H1 (cell line): ENCODE data around the gene RPL36A. TPM values are rescaled to one million over a fixed set of nuclear protein-coding genes. Genes with fewer than 3 reads are reported as not detected.

Experiments
- CTCF ChIA-PET: fragments of 300-600 bp; sonication (Branson Sonifier 250); formaldehyde crosslinking; loops from one replicate; lab custom pipeline; 2021; ENCODE audit not compliant: partially characterized antibody; lab: Charles Lee
- POLR2A ChIA-PET: fragments of 300-600 bp; sonication (Branson Sonifier 250); formaldehyde crosslinking; loops from one replicate; lab custom pipeline; 2021; ENCODE audit warnings: inconsistent platforms; ENCODE audit not compliant: partially characterized antibody; lab: Charles Lee
- DNase-seq, 2 experiments: peaks; one replicate each; pipeline versions ENCODE4 v3.0.0 to v3.0.0-alpha.2; 2010 to 2022; ENCODE audit warnings: low spot score in 2 of 2, low read depth in 1 of 2, mixed read lengths in 1 of 2
- FAIRE-seq: peaks from 2 replicates; lab custom pipeline; 2011; peaks lifted over from hg19 to GRCh38; lab: Jason Lieb, UNC
- H2AFZ ChIP-seq: 2 replicates; pipeline ENCODE4 v1.8.1; 2012; ENCODE audit warnings: low read length, inconsistent platforms
- H2AK5ac ChIP-seq: 2 replicates; pipeline ENCODE4 v1.6.1; 2013; ENCODE audit warnings: low read depth, low read length
- H2BK120ac ChIP-seq: replicated peaks from 2 replicates; pipeline ENCODE3; 2013; ENCODE audit warnings: low read depth, low read length, inconsistent platforms
- H2BK12ac ChIP-seq: 2 replicates; pipeline ENCODE4 v1.6.1; 2013; ENCODE audit warnings: low read depth, low read length
- H2BK15ac ChIP-seq: 2 replicates; pipeline ENCODE4 v1.6.1; 2013; ENCODE audit warnings: low read length
- H2BK20ac ChIP-seq: 2 replicates; pipeline ENCODE4 v1.6.1; 2013; ENCODE audit warnings: low read length
- H2BK5ac ChIP-seq: 2 replicates; pipeline ENCODE4 v1.6.1; 2013; ENCODE audit warnings: low read depth, low read length
- H3K14ac ChIP-seq: 2 replicates; pipeline ENCODE4 v1.6.1; 2013; ENCODE audit warnings: inconsistent platforms; ENCODE audit not compliant: insufficient read length
- H3K18ac ChIP-seq: 2 replicates; pipeline ENCODE4 v1.6.1; 2013; ENCODE audit warnings: low read length; ENCODE audit errors: extremely low read depth
- H3K23ac ChIP-seq: 2 replicates; pipeline ENCODE4 v1.6.1; 2013; ENCODE audit warnings: inconsistent platforms; ENCODE audit not compliant: insufficient read length
- H3K23me2 ChIP-seq: 2 replicates; pipeline ENCODE4 v1.6.1; 2013; ENCODE audit warnings: low read depth, low read length
- H3K27ac ChIP-seq: 2 replicates; pipeline ENCODE4 v1.6.1; 2011; ENCODE audit warnings: low read depth, low read length, inconsistent platforms
- H3K27me3 ChIP-seq, 4 experiments: replicated peaks in 1 of 4; 1 replicate in 1 of 4; 2 replicates in 3 of 4; pipeline versions ENCODE4 v1.6.1 to v1.8.1; 2011 to 2013; ENCODE audit warnings: low read length in 3 of 4, mild to moderate bottlenecking in 3 of 4, inconsistent platforms in 2 of 4, mixed read lengths in 2 of 4, moderate library complexity in 1 of 4; ENCODE audit not compliant: control insufficient read depth in 3 of 4, insufficient read depth in 3 of 4; ENCODE audit errors: extremely low read depth in 1 of 4
- H3K36me3 ChIP-seq, 4 experiments: 2 replicates each; pipeline versions ENCODE4 v1.6.1 to v1.8.1; 2011 to 2013; ENCODE audit warnings: mild to moderate bottlenecking in 4 of 4, low read length in 3 of 4, moderate library complexity in 2 of 4, control low read depth in 1 of 4, inconsistent platforms in 1 of 4; ENCODE audit not compliant: insufficient read depth in 4 of 4, control insufficient read depth in 2 of 4
- H3K4ac ChIP-seq: replicated peaks from 2 replicates; pipeline ENCODE3; 2013; ENCODE audit warnings: low read length, low read depth, mixed read lengths, inconsistent platforms; ENCODE audit not compliant: insufficient read length
- H3K4me1 ChIP-seq, 4 experiments: replicated peaks in 1 of 4; 1 replicate in 1 of 4; 2 replicates in 3 of 4; pipeline versions ENCODE4 v1.6.1 to v1.8.1; 2011 to 2013; ENCODE audit warnings: low read length in 3 of 4, inconsistent platforms in 2 of 4, mixed read lengths in 1 of 4; ENCODE audit not compliant: insufficient read depth in 4 of 4, control insufficient read depth in 3 of 4
- H3K4me2 ChIP-seq, 2 experiments: 2 replicates each; pipeline versions ENCODE4 v1.6.1 to v1.8.1; 2011 to 2013; ENCODE audit warnings: low read depth in 2 of 2, low read length in 2 of 2, control low read depth in 1 of 2, inconsistent platforms in 1 of 2, mild to moderate bottlenecking in 1 of 2; ENCODE audit not compliant: insufficient read depth in 1 of 2
- H3K4me3 ChIP-seq, 4 experiments: fragments of 200-600, 300-600 bp in 1 of 4; sonication (generic), shearing (Covaris generic), sonication (Bioruptor Twin) in 1 of 4; 2 replicates each; pipeline versions ENCODE4 v1.5.1 to v1.8.1; 2011 to 2016; ENCODE audit warnings: low read length in 4 of 4, low read depth in 3 of 4, control low read depth in 2 of 4, inconsistent platforms in 2 of 4, mild to moderate bottlenecking in 2 of 4, mixed read lengths in 1 of 4, moderate library complexity in 1 of 4; ENCODE audit not compliant: insufficient read depth in 2 of 4; ENCODE audit errors: extremely low read depth in 1 of 4
- H3K56ac ChIP-seq: replicated peaks from 2 replicates; pipeline ENCODE3; 2013; ENCODE audit warnings: low read depth, mild to moderate bottlenecking, mixed read lengths, low read length, inconsistent platforms; ENCODE audit not compliant: insufficient read length
- H3K79me1 ChIP-seq: 2 replicates; pipeline ENCODE4 v1.6.1; 2013; ENCODE audit warnings: low read depth, low read length, control low read depth
- H3K79me2 ChIP-seq, 2 experiments: 2 replicates each; pipeline versions ENCODE4 v1.6.1 to v1.8.1; 2012 to 2013; ENCODE audit warnings: low read length in 2 of 2, mild to moderate bottlenecking in 2 of 2, inconsistent platforms in 1 of 2; ENCODE audit not compliant: insufficient read depth in 2 of 2, control insufficient read depth in 1 of 2
- H3K9ac ChIP-seq, 4 experiments: replicated peaks in 1 of 4; 1 replicate in 1 of 4; 2 replicates in 3 of 4; pipeline versions ENCODE4 v1.6.1 to v1.8.1; 2011 to 2013; ENCODE audit warnings: low read depth in 3 of 4, low read length in 3 of 4, control low read depth in 2 of 4, mild to moderate bottlenecking in 2 of 4, moderate library complexity in 2 of 4, inconsistent platforms in 1 of 4; ENCODE audit errors: extremely low read depth in 1 of 4
- H3K9me3 ChIP-seq, 2 experiments: 2 replicates each; pipeline versions ENCODE4 v1.6.1 to v1.8.1; 2012 to 2013; ENCODE audit warnings: mild to moderate bottlenecking in 2 of 2, moderate library complexity in 2 of 2, control low read depth in 1 of 2, inconsistent platforms in 1 of 2, low read depth in 1 of 2, low read length in 1 of 2, mixed read lengths in 1 of 2; ENCODE audit not compliant: insufficient read depth in 2 of 2
- H4K20me1 ChIP-seq, 2 experiments: replicated peaks in 1 of 2; 2 replicates each; pipeline versions ENCODE3 to v1.8.1; 2011 to 2013; ENCODE audit warnings: inconsistent platforms in 2 of 2, low read length in 2 of 2, mild to moderate bottlenecking in 1 of 2; ENCODE audit not compliant: insufficient read depth in 2 of 2, control insufficient read depth in 1 of 2
- H4K5ac ChIP-seq: 2 replicates; pipeline ENCODE4 v1.6.1; 2013; ENCODE audit warnings: low read length, low read depth, mixed read lengths, inconsistent platforms; ENCODE audit not compliant: insufficient read length
- H4K8ac ChIP-seq: 2 replicates; pipeline ENCODE4 v1.8.0; 2013; ENCODE audit warnings: mild to moderate bottlenecking, moderate library complexity, low read length, inconsistent platforms; ENCODE audit not compliant: insufficient read depth; ENCODE audit errors: extremely low read depth
- H4K91ac ChIP-seq: replicated peaks from 2 replicates; pipeline ENCODE3; 2013; ENCODE audit warnings: low read length, mixed read lengths, inconsistent platforms; ENCODE audit not compliant: insufficient read length
- BRCA1 ChIP-seq: IDR thresholded peaks from 2 replicates; pipeline ENCODE4 v1.6.1; 2012; ENCODE audit warnings: low read depth, low read length, improper control_type of control experiment
- CBX8 ChIP-seq: fragments of 300-800, 300-1000 bp; sonication (generic); IDR thresholded peaks from 2 replicates; pipeline ENCODE4 v1.7.1; 2016; ENCODE audit warnings: low read depth, low read length, borderline replicate concordance
- CTBP2 ChIP-seq: IDR thresholded peaks from 2 replicates; pipeline ENCODE4 v1.7.0; 2011; ENCODE audit warnings: borderline replicate concordance, mild to moderate bottlenecking, moderate library complexity, mixed read lengths, low read length; ENCODE audit not compliant: insufficient read depth, insufficient read length
- FOSL1 ChIP-seq: IDR thresholded peaks from 2 replicates; pipeline ENCODE4 v1.6.1; 2011; ENCODE audit warnings: mild to moderate bottlenecking, low read depth, low read length, moderate library complexity; ENCODE audit not compliant: insufficient read depth
- GTF2F1 ChIP-seq: IDR thresholded peaks from 2 replicates; pipeline ENCODE4 v1.6.1; 2012; ENCODE audit warnings: low read depth, low read length, improper control_type of control experiment, borderline replicate concordance
- POLR2AphosphoS5 ChIP-seq: IDR thresholded peaks from 2 replicates; pipeline ENCODE4 v1.6.1; 2011; ENCODE audit warnings: low read depth, low read length
- WGBS, 2 experiments: shearing (Covaris generic) in 1 of 2; methylation state at CpG; one replicate each; pipeline versions ENCODE4 v1.1.6 to v1.1.7; 2013 to 2015; ENCODE audit warnings: low lambda C conversion rate in 2 of 2, mixed read lengths in 2 of 2, inconsistent platforms in 1 of 2, low coverage in 1 of 2, missing lambda C conversion rate in 1 of 2; ENCODE audit not compliant: insufficient replicate concordance in 2 of 2, insufficient coverage in 1 of 2, insufficient read length in 1 of 2; ENCODE audit errors: extremely low coverage in 1 of 2, missing lambda C conversion rate in 1 of 2; 5-methylcytosine and 5-hydroxymethylcytosine counted together
- polyA plus RNA-seq, 7 experiments: library from polyadenylated mRNA; depleted of rRNA in 3 of 7; stranded (reverse) in 5 of 7; unstranded in 2 of 7; fragments of >200 nt in 5 of 7; fragments of 200-250 nt in 2 of 7; gene quantifications; 1 replicate in 5 of 7; 2 replicates in 1 of 7; 4 replicates in 1 of 7; pipeline versions ENCODE4 v1.2.1 to v1.2.3, GENCODE V29; 2011 to 2013; ENCODE audit warnings: missing spikeins in 2 of 7, mixed read lengths in 2 of 7
- total RNA-seq: library from RNA; stranded (reverse); fragmentation: NEBNext Ultra II Directional; extraction: Animal tissue kit (Norgen Biotek cat#: 25700); gene quantifications from 2 replicates; pipeline ENCODE4 v1.2.1, GENCODE V29; 2021
- TF ChIP-seq, protein P1 (sequence below): IDR thresholded peaks from 2 replicates; pipeline ENCODE4 v1.6.1; 2011; ENCODE audit warnings: low read depth, mild to moderate bottlenecking, low read length; ENCODE audit not compliant: insufficient read depth
- TF ChIP-seq, protein P2 (sequence below): IDR thresholded peaks from 2 replicates; pipeline ENCODE4 v1.6.1; 2012; ENCODE audit warnings: inconsistent platforms
- TF ChIP-seq, protein P3 (sequence below): IDR thresholded peaks from 2 replicates; pipeline ENCODE4 v1.6.1; 2012; ENCODE audit warnings: inconsistent platforms

The RPL36A gene
- total and polyA plus RNA-seq, 2 of the 8 experiments (the other 6 are each of a cell fraction or from before 2014, with no cell fraction given): 271 to 1,587 TPM

DNA sequence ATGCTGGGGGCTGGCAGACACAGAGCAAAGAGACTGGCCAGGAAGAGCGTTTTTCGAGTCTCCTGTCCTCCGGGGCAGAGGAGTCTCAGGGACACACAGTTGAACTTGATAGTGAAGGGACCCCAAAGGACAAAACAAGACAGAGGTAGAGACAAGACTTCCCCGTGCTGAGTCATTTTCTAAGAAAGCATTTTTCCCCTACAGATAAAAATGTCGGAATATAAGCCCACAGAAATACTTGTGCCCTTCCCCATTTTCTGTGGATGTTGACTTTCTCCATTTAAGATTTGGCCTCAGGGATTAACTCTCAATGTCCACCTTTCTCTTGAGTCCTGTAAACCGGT lies 4.3 kb upstream of the RPL36A start:
- TF ChIP-seq CTBP2 (no peak), POLR2AphosphoS5 (no peak), GTF2F1 (no peak), FOSL1 (no peak), BRCA1 (no peak), CBX8 (no peak)
- TF ChIP-seq, protein P1, sequence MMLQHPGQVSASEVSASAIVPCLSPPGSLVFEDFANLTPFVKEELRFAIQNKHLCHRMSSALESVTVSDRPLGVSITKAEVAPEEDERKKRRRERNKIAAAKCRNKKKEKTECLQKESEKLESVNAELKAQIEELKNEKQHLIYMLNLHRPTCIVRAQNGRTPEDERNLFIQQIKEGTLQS: no peak
- TF ChIP-seq, protein P2, sequence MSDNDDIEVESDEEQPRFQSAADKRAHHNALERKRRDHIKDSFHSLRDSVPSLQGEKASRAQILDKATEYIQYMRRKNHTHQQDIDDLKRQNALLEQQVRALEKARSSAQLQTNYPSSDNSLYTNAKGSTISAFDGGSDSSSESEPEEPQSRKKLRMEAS: no peak
- TF ChIP-seq, protein P3, sequence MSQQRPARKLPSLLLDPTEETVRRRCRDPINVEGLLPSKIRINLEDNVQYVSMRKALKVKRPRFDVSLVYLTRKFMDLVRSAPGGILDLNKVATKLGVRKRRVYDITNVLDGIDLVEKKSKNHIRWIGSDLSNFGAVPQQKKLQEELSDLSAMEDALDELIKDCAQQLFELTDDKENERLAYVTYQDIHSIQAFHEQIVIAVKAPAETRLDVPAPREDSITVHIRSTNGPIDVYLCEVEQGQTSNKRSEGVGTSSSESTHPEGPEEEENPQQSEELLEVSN: no peak
- no peak for DNase-seq
- Histone ChIP-seq H3K4me1 (no peaks in the 10 kb centered on the region), H3K36me3 (peaks cover 0 to 2% (median 0%) of the 10 kb centered on the region in 4 experiments; a peak in 2 of 8 replicates), H2BK120ac (no peak overlapping the region), H3K23ac (no peak overlapping the region), H2AFZ (no peak overlapping the region), H3K23me2 (0 out of 2 replicates have a peak, but pooled peaks cover 3% of the 10 kb centered on the region), H3K9ac (no peak overlapping the region), H2AK5ac (no peak overlapping the region), H3K79me1 (no peaks in the 10 kb centered on the region), H2BK20ac (no peak overlapping the region), H4K5ac (no peak overlapping the region), H3K18ac (no peak overlapping the region), H3K56ac (no peak overlapping the region), H4K8ac (no peak overlapping the region), H4K20me1 (no peaks in the 10 kb centered on the region), H3K79me2 (peaks cover 0 to 5% of the 10 kb centered on the region in 2 experiments; a peak in 2 of 4 replicates), H2BK5ac (no peak overlapping the region), H3K14ac (no peak overlapping the region), H3K27me3 (no peaks in the 10 kb centered on the region), H2BK12ac (no peak overlapping the region), H4K91ac (no peak overlapping the region), H3K4me2 (no peak overlapping the region), H3K4me3 (no peak overlapping the region), H3K4ac (no peak overlapping the region), H3K9me3 (no peaks in the 10 kb centered on the region), H2BK15ac (no peak overlapping the region), H3K27ac (no peak overlapping the region)
- FAIRE-seq: no peak
- CTCF ChIA-PET: interaction anchor here (1.2 kb wide), 1 partner anchor 28 kb away, joined by 3 read pairs; no protein-coding TSS in a partner anchor
- POLR2A ChIA-PET: no interaction called here
- WGBS, 2 experiments: 90% methylated on average over 5 of the region's 6 CpGs; no CpG with 5 or more reads in 1 of the 2 experiments
